ENCODE results near the gene NEUROG1. TPM values are rescaled to one million over a fixed set of nuclear protein-coding genes. Genes with fewer than 3 reads are reported as not detected.
A peak's percentile ranks its signal among the peaks of the same experiment; 100 is the strongest.
"Not testable (repeated sequence)": the region's sequence is repeated elsewhere in the genome, so short reads cannot be mapped to it uniquely, and the experiment has no call there.

NEUROG1 gene
- polyA plus RNA-seq, 3 donors = not detected

- peaks cover 4 to 6% of the 10 kb centered on the region in 2 donors for H3K4me1 ChIP-seq (ENCODE audit: control insufficient read depth in 1 of 2, insufficient read depth in 2 of 2, low read length in 2 of 2)
- H3K4me3 ChIP-seq (replicated peaks in 1 of 3; ENCODE audit: low read depth in 2 of 3, low read length in 3 of 3) = no peak overlapping the region
- no peaks in the 10 kb centered on the region for H4K20me1 ChIP-seq (ENCODE audit: insufficient read depth, low read length)
- TF ChIP-seq, protein P1, sequence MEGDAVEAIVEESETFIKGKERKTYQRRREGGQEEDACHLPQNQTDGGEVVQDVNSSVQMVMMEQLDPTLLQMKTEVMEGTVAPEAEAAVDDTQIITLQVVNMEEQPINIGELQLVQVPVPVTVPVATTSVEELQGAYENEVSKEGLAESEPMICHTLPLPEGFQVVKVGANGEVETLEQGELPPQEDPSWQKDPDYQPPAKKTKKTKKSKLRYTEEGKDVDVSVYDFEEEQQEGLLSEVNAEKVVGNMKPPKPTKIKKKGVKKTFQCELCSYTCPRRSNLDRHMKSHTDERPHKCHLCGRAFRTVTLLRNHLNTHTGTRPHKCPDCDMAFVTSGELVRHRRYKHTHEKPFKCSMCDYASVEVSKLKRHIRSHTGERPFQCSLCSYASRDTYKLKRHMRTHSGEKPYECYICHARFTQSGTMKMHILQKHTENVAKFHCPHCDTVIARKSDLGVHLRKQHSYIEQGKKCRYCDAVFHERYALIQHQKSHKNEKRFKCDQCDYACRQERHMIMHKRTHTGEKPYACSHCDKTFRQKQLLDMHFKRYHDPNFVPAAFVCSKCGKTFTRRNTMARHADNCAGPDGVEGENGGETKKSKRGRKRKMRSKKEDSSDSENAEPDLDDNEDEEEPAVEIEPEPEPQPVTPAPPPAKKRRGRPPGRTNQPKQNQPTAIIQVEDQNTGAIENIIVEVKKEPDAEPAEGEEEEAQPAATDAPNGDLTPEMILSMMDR (IDR thresholded peaks at IDR 0.05) = no peak
- WGBS (ENCODE audit: insufficient coverage) = 93% methylated on average over 2 of the region's 2 CpGs
- H3K27me3 Mint-ChIP-seq (ENCODE audit: low read depth in 3 of 3) = peaks cover 19 to 28% (median 27%) of the 10 kb centered on the region in 3 donors
- peak overlapping the region in 1 of 2 donors; percentile 58 for H3K4me3 Mint-ChIP-seq
- H3K79me2 ChIP-seq (ENCODE audit: insufficient read depth, low read length) = no peaks in the 10 kb centered on the region
- H3K9me3 Mint-ChIP-seq = peaks cover 0 to 4% (median 0%) of the 10 kb centered on the region in 7 donors
- H3K36me3 Mint-ChIP-seq = no peaks in the 10 kb centered on the region
- H3K9me3 ChIP-seq (replicated peaks in 1 of 2; ENCODE audit: control insufficient read depth in 1 of 2, insufficient read depth in 1 of 2, low read length in 2 of 2) = no peaks in the 10 kb centered on the region
- H2AFZ ChIP-seq (ENCODE audit: insufficient read depth, low read depth, low read length, poor library complexity, severe bottlenecking) = no peak overlapping the region
- no peak overlapping the region for H3K27ac ChIP-seq (ENCODE audit: low read depth in 1 of 2, low read length in 2 of 2)
- intact Hi-C loops (cut with micrococcal nuclease) = no loop called here
- no peak for DNase-seq
- H3K27me3 ChIP-seq (ENCODE audit: control insufficient read depth in 2 of 2, insufficient read depth in 2 of 2, low read length in 2 of 2) = peaks cover 18 to 34% of the 10 kb centered on the region in 2 donors
- peaks cover 8% of the 10 kb centered on the region for H3K4me1 Mint-ChIP-seq
- no peak overlapping the region for H3K27ac Mint-ChIP-seq
- H3K4me2 ChIP-seq (replicated peaks; ENCODE audit: extremely low read depth, low read length, poor library complexity, severe bottlenecking) = no peak overlapping the region
- no peaks in the 10 kb centered on the region for H3K36me3 ChIP-seq (replicated peaks in 1 of 2; ENCODE audit: control insufficient read depth in 1 of 2, insufficient read depth in 2 of 2, low read length in 2 of 2)
- H3K9ac ChIP-seq (ENCODE audit: insufficient read depth, low read length, poor library complexity, severe bottlenecking) = no peak overlapping the region
These were observed 37.1 kb downstream of the NEUROG1 start for GRCh38 chr5:135498637-135498995.

DNA sequence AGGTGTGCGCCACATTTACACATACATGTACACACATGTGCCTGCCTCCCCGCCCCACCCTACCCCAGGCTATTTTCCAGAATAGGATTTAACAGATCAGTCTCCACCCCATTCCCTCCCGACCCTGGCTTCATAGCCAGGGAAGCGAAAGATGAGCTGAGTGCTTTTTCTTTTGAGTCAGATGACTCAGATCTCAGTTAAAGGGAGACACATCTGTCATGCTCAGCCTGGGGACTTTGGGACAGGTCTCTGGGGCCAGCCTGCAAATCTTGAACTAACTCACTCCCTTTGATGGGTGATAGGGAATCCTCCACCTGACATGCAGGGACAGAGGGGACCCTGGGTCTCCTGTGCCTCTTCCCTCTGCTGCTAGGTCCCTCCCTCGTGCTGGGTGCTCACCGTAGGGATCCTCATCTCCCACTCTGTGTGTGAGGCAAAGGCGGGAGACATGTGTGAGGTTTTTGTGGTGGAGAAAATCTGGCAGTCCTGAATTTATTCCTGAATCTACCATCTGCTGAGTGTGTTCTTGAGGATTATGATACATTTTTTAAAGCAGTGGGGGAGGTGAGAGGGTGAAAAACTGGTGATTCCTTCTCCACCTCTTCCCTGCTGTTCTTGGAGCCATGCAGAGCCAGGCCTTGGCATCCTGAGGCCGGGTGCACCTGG, 37.7 kb downstream of the NEUROG1 start:
- Histone ChIP-seq H3K27ac (ENCODE audit: low read depth in 1 of 2, low read length in 2 of 2) (no peak overlapping the region), H3K79me2 (ENCODE audit: insufficient read depth, low read length) (no peaks in the 10 kb centered on the region), H3K4me1 (ENCODE audit: control insufficient read depth in 1 of 2, insufficient read depth in 2 of 2, low read length in 2 of 2) (peaks cover 9 to 11% of the 10 kb centered on the region in 2 donors), H2AFZ (ENCODE audit: insufficient read depth, low read depth, low read length, poor library complexity, severe bottlenecking) (no peak overlapping the region), H3K4me3 (replicated peaks in 1 of 3; ENCODE audit: low read depth in 2 of 3, low read length in 3 of 3) (no peak overlapping the region), H3K9ac (ENCODE audit: insufficient read depth, low read length, poor library complexity, severe bottlenecking) (no peak overlapping the region), H3K9me3 (replicated peaks in 1 of 2; ENCODE audit: control insufficient read depth in 1 of 2, insufficient read depth in 1 of 2, low read length in 2 of 2) (no peaks in the 10 kb centered on the region), H3K27me3 (ENCODE audit: control insufficient read depth in 2 of 2, insufficient read depth in 2 of 2, low read length in 2 of 2) (peaks cover 18 to 31% of the 10 kb centered on the region in 2 donors), H3K36me3 (replicated peaks in 1 of 2; ENCODE audit: control insufficient read depth in 1 of 2, insufficient read depth in 2 of 2, low read length in 2 of 2) (no peaks in the 10 kb centered on the region), H3K4me2 (replicated peaks; ENCODE audit: extremely low read depth, low read length, poor library complexity, severe bottlenecking) (no peak overlapping the region), H4K20me1 (ENCODE audit: insufficient read depth, low read length) (no peaks in the 10 kb centered on the region)
- no peak overlapping the region for H3K27ac Mint-ChIP-seq
- peaks cover 0 to 4% (median 0%) of the 10 kb centered on the region in 7 donors for H3K9me3 Mint-ChIP-seq
- TF ChIP-seq, protein P1 (IDR thresholded peaks at IDR 0.05) = no peak
- 83% methylated on average over 5 of the region's 8 CpGs for WGBS (ENCODE audit: insufficient coverage)
- peaks cover 14 to 28% (median 27%) of the 10 kb centered on the region in 3 donors for H3K27me3 Mint-ChIP-seq (ENCODE audit: low read depth in 3 of 3)
- no peaks in the 10 kb centered on the region for H3K36me3 Mint-ChIP-seq
- intact Hi-C loops (cut with micrococcal nuclease) = no loop called here
- DNase-seq = no peak
- peaks cover 13% of the 10 kb centered on the region for H3K4me1 Mint-ChIP-seq
- H3K4me3 Mint-ChIP-seq = peak overlapping the region in 1 of 2 donors; percentile 58

- H3K9ac ChIP-seq (ENCODE audit: insufficient read depth, low read length, poor library complexity, severe bottlenecking); H3K27ac Mint-ChIP-seq; H3K36me3 ChIP-seq (replicated peaks in 1 of 2; ENCODE audit: control insufficient read depth in 1 of 2, insufficient read depth in 2 of 2, low read length in 2 of 2); H4K20me1 ChIP-seq (ENCODE audit: insufficient read depth, low read length); H3K36me3 Mint-ChIP-seq; H2AFZ ChIP-seq (ENCODE audit: insufficient read depth, low read depth, low read length, poor library complexity, severe bottlenecking); H3K9me3 ChIP-seq (replicated peaks in 1 of 2; ENCODE audit: control insufficient read depth in 1 of 2, insufficient read depth in 1 of 2, low read length in 2 of 2); intact Hi-C loops (cut with micrococcal nuclease); H3K4me2 ChIP-seq (replicated peaks; ENCODE audit: extremely low read depth, low read length, poor library complexity, severe bottlenecking); H3K4me3 Mint-ChIP-seq; H3K4me3 ChIP-seq (replicated peaks in 1 of 3; ENCODE audit: low read depth in 2 of 3, low read length in 3 of 3); H3K79me2 ChIP-seq (ENCODE audit: insufficient read depth, low read length); H3K27ac ChIP-seq (ENCODE audit: low read depth in 1 of 2, low read length in 2 of 2): not testable (repeated sequence)
- Histone ChIP-seq H3K4me1 (ENCODE audit: control insufficient read depth in 1 of 2, insufficient read depth in 2 of 2, low read length in 2 of 2) (peaks cover 25 to 34% of the 10 kb centered on the region in 2 donors), H3K27me3 (ENCODE audit: control insufficient read depth in 2 of 2, insufficient read depth in 2 of 2, low read length in 2 of 2) (peaks cover 35 to 53% of the 10 kb centered on the region in 2 donors)
- peaks cover 37 to 52% (median 43%) of the 10 kb centered on the region in 3 donors for H3K27me3 Mint-ChIP-seq (ENCODE audit: low read depth in 3 of 3)
- H3K9me3 Mint-ChIP-seq = peaks cover 0 to 12% (median 4%) of the 10 kb centered on the region in 7 donors
- 100% methylated on average over 2 of the region's 4 CpGs for WGBS (ENCODE audit: insufficient coverage)
- peaks cover 31% of the 10 kb centered on the region for H3K4me1 Mint-ChIP-seq
- DNase-seq = peak in 1 of 3 donors; percentile 38
These were observed 40.2 kb downstream of the NEUROG1 start for GRCh38 chr5:135495531-135495930.
